Esophagus muscularis mucosa (tissue), 3 donors: Measurements from ENCODE around the gene RERE.

Experiments used
- POLR2A ChIP-seq: fragments of 450-650 bp; IDR thresholded peaks from one replicate; pipeline ENCODE4 v1.6.1; 2017; ENCODE audit warnings: antibody characterized with exemption, moderate library complexity, mild to moderate bottlenecking, low read depth
- TF ChIP-seq, protein P1 (sequence below), 3 experiments: fragments of 200-600 bp in 2 of 3; fragments of 450-650 bp in 1 of 3; sonication (generic) in 2 of 3; IDR thresholded peaks; one replicate each; pipeline ENCODE4 v1.5.1; 2017 to 2019; ENCODE audit warnings: antibody characterized with exemption in 3 of 3, mild to moderate bottlenecking in 2 of 3, moderate library complexity in 1 of 3

DNA sequence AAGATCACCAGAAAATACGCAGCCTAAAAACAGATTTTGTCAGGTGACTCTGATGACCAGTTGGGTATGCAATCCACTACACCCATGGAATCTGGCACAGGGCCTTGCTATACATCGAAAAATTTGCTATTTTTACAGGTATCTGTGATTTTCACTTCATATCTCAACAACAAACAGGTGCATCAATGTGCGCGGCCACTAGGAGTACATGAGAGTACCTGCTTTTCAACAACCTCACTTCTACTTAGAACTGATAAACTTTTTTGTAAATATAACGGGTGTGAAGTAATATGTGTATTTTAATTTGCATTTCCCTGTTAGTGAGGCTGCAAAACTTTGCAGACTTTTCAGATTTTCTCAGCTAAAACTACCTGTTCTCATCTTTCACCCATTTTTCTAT is 418.8 kb downstream of the RERE start:
- TF ChIP-seq, protein P1, sequence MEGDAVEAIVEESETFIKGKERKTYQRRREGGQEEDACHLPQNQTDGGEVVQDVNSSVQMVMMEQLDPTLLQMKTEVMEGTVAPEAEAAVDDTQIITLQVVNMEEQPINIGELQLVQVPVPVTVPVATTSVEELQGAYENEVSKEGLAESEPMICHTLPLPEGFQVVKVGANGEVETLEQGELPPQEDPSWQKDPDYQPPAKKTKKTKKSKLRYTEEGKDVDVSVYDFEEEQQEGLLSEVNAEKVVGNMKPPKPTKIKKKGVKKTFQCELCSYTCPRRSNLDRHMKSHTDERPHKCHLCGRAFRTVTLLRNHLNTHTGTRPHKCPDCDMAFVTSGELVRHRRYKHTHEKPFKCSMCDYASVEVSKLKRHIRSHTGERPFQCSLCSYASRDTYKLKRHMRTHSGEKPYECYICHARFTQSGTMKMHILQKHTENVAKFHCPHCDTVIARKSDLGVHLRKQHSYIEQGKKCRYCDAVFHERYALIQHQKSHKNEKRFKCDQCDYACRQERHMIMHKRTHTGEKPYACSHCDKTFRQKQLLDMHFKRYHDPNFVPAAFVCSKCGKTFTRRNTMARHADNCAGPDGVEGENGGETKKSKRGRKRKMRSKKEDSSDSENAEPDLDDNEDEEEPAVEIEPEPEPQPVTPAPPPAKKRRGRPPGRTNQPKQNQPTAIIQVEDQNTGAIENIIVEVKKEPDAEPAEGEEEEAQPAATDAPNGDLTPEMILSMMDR (IDR thresholded peaks at IDR 0.05) = peak in 1 of 3 experiments; percentile 12
- TF ChIP-seq POLR2A = no peak
